ENCODE results near the gene PMPCA.
A peak's percentile ranks its signal among the peaks of the same experiment; 100 is the strongest.
"Not testable (repeated sequence)": the region's sequence is repeated elsewhere in the genome, so short reads cannot be mapped to it uniquely, and the experiment has no call there.

The PMPCA gene

DNA sequence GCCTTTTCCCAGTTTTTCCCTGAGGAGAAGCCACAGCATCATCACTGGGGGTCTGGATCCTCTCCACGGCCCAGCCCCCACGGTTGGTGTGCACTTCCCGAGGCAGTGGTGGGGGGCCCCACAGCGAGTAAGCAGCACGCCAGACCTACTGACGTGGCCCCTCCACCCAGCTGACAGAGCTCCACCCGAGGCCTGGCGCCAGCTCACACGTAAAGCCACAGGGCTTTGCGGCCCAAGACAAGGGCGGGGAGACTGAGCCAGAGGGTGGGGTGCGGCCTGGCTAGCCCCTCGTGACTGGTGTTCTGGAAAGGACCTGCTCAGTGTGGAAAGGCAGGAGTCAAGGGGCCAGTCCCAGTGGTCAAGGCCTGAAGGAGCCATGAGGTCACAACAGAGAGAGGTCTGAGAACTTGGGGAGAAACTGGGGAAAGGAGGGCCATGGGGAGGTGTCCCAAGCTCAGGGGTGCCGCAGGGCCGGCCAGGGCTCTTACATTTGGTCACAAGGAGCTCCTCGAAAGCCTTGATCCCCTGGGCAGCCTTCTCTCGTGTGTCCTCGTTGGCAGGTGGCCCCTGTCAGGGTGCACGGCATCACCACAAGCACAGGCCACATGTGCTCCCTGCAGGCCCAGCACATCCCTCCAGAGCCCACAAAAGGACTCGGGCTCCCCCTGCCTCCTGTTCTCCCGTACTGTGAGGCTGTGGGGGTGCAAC is 16.0 kb upstream of the PMPCA start:
- no peak for DNase-seq (ENCODE audit: low read depth)

DNA sequence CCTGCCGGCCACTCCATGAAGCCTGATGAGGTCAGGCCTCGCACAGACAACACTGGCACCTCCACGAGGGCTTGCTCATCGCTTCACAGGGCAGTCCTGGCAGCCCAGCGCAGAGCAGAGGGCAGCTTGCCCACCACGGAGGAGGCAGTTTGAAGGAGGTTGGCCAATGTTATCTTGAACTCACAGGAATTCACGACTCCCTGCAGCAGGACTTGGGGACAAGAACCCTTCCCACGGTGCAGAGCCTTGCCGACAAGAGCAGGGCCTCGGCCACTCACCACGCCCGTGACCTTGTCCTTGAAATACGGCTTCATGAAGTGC is 15.5 kb upstream of the PMPCA start:
- no peak for DNase-seq (ENCODE audit: low read depth)

DNA sequence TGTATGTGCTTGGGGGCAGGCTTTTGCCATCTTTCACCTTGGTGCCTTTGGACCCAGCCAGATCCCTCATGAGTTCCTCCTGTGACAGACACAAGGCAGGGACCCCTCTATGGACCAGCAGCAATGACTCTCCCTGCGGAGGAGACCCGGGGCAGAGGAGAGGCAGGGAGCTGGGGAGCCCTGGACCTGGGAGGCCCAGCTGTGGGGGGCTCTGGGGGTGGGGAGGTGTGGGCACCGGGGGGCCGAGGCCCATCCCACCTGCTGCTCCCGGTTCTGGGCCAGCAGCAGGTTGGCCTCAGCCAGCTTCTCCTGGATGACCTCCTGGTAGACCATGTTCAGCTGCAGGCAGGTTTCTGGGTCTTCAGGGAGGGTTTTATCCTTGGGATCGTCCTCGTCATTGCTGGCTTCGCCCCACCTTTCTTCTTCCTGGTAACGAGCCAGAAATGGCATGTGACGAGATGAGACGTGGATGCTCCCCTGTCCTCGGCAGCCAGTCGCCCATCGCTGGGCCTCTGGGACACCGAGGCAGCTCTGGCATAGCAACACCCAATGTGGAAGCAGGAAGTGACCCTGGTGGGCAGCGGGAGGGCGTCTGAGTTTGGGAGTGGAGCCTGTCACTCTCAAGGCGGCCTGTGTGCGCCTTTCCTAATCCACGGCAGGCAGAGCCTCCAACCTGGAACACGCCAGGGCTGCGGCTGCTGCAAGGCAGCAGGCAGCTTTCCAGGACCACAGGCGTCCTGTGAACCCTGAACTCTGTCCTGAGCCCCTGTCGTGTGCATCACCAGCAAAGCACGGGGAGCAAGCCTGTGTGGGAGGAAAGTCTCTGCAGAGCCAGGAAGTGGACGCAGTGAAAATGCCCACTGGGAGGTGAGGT is 14.9 kb upstream of the PMPCA start:
- DNase-seq (ENCODE audit: low read depth) = no peak

DNA sequence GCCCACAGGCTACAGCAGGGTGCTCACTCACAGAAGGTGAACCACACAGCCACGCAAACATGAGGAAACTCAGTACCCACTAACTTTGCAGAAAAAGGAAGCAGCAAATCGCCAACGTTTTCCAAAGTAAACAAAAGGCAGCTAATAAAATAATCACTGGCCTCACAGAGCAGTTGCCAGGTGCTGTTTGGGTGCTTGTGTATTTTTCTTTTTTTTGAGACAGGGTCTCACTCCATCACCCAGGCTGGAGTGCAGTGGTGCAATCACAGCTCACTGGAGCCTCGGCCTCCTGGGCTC is 14.3 kb upstream of the PMPCA start:
- no peak for DNase-seq (ENCODE audit: low read depth)

DNA sequence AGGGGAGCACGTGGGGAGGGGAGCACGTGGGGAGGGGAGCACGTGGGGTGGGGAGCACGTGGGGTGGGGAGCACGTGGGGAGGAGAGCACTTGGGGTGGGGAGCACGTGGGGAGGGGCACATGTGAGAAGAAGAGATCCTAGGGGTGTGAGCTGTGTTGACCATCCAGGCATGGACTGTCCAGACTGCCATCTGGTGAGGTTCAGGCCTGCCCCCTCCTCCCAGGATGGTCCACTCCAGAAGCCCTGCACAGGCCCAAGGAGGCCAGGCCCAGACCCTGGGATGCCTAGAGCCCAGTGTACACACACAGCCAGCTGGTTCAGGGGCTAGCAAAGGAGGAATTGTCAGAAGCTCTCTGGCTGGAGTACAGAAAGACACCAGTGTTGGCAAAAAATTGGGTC is 12.8 kb upstream of the PMPCA start:
- DNase-seq (ENCODE audit: low read depth) = no peak

DNA sequence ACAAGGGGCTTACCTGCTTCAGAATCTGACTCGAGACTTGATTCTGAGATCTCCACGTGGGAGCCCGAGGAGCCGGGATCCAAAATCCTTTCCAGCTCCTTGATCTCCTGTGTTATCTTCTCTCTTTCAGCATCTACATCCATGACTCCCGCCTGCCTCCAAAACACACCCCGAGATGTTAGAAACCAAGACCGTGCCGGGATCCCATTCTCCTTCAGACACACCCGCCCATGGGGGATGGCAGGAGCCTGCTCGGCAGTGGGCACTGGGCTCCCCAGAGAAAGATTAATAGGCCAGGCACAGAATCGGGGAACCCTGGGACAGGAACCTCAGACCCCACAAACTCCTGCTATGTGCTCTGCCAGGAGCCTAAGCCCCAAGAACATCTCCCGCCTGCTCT is 12.2 kb upstream of the PMPCA start:
- no peak for DNase-seq (ENCODE audit: low read depth)

DNA sequence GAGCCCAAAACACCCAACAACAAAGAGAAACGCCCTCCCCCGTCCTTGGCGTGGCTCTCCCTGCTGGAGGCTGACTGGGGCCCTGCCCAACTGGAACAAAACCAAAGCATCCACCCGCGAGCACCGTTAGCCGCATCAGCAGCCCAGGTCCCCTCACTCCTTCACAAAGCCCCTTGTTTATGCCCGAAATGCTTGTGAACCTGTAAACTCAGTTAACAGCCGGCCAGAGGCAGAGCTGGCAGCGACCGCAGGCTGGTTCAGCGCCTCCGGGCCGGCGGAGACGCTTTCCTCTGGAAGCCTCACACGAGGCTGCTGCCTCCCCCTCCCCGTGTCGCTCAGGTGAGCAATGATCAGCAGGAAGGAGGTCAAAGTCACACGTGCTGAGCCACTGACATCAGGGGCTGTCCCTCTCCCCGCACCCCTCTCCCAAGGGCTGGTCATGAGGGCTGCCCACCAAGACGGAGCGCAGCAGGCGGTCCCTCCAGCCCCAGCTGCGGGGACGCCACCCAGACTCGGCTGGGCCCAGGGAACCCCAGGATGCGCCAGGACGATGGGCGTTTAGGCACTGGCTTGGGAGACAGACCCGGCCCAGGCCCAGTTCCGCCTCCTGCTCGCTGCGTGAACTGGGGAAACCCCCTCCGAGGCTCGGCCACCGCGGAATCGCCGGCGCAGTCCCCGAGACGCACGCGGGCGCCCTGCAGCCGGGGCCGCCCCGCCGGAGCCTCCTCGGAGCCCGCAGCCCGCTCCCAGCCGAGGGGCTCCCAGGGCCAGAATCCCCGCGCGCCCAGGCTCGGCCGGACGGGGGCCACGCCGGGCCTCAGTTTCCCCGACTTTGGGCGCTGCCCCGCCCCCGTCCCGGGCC is 11.1 kb upstream of the PMPCA start:
- DNase-seq (ENCODE audit: low read depth) = no peak

DNA sequence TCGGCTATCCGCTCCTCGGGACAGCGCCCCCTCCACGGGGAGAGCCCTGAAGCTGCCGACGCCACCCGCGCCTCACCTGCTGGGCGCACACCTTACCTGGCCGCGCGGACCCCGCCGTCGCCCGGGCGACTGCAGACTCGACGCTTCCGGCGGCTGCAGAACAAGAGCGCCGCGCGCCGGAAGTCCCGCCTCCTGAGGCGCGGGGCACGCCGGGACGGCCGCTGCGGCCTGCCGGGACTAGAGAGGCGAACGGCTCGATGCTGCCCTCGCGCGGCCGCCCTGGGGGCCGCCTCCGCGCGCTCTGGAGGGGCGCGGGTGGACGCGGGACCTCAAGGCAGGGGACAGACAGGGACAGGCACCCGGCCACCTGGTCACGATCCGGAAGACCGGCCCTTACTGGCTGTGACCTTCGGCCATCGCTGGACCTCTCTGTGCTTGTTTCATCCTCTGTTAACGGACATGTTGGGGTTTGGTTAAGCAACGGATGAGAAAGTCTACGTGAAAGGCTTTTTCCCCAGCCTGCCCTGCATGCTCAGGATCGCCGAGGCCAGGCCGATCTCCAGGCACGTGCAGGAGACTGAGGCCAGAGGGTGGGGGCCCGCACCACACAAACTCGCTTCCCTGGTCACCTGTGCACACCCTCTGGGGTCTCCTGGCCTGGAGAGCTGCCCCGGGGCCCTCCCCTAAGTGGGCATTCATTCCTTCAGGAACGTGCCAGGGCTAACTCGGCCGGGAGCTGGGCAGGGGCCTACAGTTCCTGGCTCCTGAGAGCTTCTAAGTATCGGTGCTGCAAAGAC is 10.2 kb upstream of the PMPCA start, which contains the start of gene SNAPC4:
TSS of gene SNAPC4 (minus strand) at position 133 of the 797 bp plus-strand sequence. CDS start 1,742 bp downstream, outside the sequence.
- peak; percentile 80 for DNase-seq (ENCODE audit: low read depth)

DNA sequence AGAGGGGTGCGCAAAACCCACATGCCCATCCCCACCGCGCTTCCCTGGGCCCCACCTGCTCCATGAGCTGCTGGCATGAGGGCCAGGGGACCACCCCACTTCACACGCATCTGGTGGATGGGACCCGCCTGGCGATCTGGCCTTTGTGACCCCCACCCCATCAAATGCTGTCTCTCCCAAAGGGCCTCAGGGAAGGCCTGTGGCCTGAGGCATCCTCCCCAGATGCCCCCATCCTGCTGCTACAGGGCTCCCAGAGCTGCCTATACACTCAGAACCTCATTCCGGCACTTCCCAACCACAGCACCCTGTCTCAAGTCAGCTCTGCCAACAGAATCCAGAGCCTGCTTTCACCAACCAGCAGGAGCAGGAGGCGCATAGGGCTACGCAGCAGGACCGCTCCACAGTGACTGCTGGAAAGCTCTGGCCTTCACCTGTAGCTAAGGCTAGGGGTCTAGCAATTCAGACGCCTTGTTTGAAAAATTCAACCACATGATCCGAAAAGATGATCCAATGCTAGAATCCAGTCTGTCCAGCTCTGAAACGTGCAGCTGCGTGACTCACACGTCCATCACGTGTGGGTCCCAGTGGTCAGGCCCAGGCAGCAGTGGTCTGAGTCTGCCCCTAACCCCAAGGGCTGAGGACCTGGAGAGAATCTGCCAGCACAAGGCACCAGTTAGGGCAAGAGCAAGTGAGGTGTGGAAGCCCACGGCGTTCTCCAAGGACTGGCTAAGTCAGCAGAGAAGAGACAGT is 9.1 kb upstream of the PMPCA start:
- no peak for DNase-seq (ENCODE audit: low read depth)

DNA sequence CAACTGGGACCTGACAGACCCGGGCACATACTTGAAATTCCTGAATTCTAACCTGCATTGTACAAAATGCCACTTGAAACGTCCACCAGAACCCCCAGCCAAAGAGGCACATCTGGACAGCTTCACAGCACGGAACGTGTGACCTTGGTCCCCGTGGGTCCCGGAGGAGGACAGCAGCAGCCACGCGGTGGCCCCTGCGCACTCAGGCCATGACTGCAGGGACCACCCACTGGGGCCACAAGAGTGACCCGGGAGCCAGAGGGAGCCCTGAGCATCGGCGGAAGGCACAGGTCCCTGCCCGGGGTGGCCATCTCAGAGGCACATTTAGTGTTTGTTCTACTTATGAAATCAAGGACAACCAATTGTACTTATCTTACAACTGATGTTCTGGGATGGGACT is 8.4 kb upstream of the PMPCA start:
- no peak for DNase-seq (ENCODE audit: low read depth)

DNA sequence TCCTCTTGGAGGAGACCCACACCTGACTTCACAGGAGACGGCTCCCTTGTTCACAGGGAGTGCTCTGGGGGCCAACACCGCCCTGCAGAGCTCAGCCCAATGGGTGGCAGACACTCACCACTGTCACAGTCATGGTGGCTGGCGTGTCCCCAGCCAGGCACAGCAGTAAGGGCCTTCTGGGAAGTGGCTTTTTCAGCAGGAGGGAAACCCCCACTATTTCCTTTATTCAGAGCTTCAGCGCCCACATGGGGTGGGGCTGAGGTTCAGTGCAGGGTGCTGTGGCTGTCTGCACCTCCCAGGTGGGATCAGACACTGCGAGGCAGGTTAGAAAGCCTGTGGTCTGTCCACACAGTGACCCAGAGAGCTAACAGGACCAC is 6.9 kb upstream of the PMPCA start:
- DNase-seq (ENCODE audit: low read depth) = peak; percentile 61

DNA sequence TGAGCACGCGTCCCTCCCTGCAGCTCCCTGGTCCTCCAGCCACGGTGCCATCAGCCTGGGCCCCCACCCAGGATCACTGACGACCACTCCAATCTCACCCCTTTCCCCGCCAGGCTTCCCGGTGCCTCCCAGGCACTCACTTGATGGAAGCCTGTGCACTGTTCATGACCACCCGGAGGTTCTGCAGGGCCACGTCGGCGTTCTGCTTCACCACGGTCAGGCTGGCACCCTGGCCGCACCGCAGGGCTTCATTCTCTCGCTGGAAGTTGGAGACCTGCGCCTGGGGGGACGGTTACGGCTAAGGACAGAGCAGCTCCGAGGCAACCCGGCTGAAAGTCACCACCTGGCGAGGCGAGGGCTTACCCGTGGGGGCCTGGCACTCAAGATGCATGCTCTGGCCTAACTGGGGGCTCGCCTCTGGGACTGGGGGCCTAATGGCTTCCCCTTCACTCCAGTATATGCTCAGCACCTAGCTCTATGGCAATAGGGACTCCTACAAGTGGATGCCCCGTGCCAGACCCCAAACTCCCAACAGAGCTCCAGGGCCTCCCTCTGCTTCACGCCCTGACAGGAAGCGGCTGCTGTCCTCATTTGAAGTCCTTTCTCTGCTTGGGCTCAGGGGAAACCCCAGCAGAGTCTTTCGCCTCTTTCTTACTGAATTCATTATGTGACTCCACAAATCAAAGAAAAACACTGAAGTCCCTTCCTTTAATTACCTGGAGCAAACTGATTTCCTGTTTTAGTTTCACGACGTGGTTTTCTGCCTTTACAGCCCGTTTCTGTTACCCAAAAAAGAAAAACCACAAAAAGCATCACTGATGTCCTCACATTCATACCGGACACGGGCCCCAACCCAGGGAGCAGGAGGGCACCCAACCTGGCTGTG is 6.3 kb upstream of the PMPCA start:
- DNase-seq (ENCODE audit: low read depth) = no peak

DNA sequence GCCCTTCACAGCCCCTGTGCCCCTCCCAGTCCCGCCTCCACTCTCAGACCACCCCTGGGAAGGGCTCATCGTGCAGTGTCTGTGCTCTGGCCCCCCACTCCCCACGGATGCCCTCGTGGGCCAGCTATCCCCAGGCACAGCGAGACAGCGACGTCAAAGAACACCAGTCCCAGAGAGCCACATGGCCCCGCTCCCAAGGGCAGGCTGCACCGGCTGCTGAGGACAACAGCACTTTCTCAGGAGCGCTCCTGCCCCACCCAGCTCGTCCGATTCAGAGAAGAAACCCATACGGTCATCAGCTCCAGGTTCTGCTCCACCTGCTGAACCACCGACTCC is 5.7 kb upstream of the PMPCA start:
- no peak for DNase-seq (ENCODE audit: low read depth)

DNA sequence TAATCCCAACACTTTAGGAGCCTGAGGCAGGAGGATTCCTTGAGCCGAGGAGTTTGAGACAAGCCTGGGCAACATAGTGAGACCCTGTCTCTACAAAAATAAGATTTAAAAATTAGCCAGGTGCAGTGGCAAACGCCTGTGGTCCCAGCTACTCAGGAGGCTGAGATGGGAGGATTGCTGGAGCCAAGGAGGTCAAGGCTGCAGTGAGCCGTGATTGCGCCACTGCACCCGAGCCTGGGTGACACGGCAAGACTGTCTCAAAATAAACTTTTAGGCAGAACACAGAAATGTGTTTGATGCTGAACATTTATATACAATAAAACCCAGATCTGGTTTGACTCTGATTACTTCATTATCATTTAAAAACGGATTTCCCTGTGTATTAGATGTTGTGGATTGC is 5.0 kb upstream of the PMPCA start:
- no peak for DNase-seq (ENCODE audit: low read depth)

DNA sequence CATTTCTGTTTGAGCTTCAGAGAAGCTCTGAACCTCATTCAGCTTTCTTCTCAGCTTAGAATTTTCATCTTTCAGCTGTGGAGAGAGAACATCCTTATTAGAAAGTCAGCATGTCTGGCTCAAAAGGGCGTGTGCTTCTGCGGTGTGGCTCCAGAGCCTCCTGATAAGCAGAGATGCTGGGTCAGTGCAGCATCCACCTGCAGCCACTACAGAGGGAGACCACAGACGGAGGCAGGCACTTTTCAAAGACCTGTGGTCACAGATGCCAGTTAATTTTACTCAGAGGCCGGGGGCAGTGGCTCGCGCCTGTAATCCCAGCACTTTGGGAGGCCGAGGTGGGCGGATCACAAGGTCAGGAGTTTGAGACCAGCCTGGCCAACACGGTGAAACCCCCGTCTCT is 4.6 kb upstream of the PMPCA start:
- not testable (repeated sequence) for DNase-seq (ENCODE audit: low read depth)

DNA sequence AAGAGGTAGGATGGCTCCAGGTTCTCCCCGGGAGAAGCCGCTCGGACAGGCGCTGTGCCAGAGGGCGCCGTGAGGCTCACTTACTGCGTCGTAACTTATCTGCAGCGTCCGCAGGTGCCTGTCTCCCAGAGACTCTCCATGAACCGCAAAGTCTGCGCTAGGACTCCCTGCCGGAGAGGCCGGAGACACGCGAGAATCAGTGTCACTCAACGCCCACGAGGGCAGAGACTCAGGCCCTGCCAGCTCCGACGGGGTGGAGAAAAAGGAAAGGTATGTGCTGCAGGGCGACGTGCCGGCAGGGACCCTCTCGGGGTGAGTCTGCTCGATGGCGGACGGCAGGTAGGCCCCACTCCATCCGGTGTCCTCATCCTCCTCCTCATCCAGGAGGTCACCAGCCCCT is 3.4 kb upstream of the PMPCA start:
- not testable (repeated sequence) for DNase-seq (ENCODE audit: low read depth)

DNA sequence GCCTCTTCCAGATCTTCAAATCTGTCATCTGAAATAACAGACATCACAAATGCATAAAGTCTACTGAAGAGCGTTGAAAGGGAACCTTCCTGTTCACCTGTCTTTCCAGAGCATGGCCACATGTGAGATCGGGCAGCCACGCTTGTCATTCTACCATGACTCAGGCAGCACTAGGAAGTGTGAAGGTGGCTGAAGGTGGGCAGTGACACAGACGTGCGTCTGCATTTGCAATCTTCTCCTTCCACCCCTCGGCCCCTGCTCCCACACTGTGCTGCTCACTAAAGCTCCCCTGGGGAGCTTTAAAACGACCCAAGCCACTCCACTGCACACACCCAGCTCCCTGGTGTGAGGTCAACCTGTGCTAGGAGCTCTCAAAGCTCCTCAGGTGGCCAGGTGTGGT is 2.5 kb upstream of the PMPCA start:
- DNase-seq (ENCODE audit: low read depth) = no peak

DNA sequence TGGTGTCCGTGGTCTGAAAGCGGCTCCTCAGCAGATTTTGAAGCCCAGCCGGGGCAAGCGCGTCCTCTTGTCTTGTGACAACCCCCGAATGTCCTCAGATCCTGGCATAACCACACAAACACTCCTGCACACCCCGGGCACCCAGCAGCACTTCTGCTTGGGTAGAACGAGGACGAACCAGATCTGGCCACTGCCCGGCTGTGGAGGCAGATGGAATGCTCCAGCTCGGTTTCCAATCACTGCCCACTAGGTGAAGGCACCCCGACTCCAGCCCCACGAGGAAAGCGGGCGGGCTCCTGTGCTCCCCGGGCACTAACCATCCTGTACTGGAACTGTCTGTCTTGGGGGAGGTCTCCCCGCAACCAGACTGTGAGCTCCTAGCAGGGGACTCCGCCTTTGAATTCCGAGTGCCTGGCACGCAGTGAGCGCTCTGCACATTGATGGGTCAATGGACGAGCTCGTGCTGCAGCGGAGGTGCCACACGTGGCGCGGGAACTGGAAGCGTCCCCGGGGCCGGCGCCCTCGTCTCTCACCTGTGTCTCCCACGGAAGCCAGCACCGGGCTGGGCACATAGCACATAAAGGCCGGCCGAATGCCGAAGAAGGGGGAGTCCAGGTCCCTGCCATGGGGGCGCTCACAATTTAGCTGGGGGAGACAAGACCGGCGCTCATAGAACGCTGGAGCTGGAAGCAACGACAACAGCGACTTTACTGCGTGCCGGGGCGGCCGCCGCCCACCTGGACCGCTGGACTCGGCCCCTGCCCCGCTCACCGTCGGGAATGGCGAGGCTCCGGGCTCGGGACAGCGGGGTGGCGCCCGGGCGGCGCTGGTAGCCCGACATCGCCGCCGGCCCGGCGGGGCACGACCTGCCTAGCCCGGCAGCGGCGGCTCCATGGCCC is 652 bp upstream of the PMPCA start:
- no peak for DNase-seq (ENCODE audit: low read depth)

DNA sequence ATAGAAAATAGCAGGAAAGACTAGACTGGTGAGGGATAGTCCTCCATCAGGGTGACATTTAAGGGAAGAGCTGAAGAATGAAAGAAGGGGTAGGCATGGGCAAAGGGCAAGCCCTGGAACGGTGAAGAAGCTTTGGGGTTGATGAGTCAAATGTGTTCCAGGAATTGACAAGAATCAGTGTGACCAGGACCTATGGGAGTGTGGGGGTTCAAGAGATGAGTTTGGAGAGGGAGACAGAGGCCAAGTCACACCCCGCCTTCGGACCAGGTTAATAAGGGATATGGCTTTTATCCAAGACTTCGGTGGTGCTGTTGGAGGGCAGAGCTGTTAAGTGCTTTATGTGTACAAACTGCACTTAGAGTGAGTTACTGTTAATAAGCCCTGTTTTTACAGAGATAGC is 920 bp downstream of the PMPCA start:
- DNase-seq (ENCODE audit: low read depth) = no peak

Data from activated gamma-delta T cell treated with anti-CD3 and anti-CD28 coated beads, Interleukin-2, amount 50 U/mL, for 16 hours (primary cell).